NB4 (cell line): Measurements from ENCODE around the gene TMEM178B.

Source experiments
- CTCF ChIP-seq: IDR thresholded peaks from one replicate; pipeline ENCODE4 v1.5.1; 2012; ENCODE audit warnings: low read depth, low read length
- MAX ChIP-seq: IDR thresholded peaks from 2 replicates; pipeline ENCODE4 v1.6.1; 2011; ENCODE audit warnings: low read depth, low read length

- no peak for TF ChIP-seq MAX
- no peak for TF ChIP-seq CTCF
Observed at GRCh38 chr7:141312395-141312794, 238.5 kb downstream of the TMEM178B start.
